Peyer's patch (tissue), 4 donors: ENCODE data around the gene DQX1. TPM values are rescaled to one million over a fixed set of nuclear protein-coding genes. Genes with fewer than 3 reads are reported as not detected.
A peak's percentile ranks its signal among the peaks of the same experiment; 100 is the strongest.

Experiments
- DNase-seq, 3 donors: peaks; one replicate each; pipeline ENCODE4 v3.0.0-alpha.2; 2017 to 2019
- H3K27ac ChIP-seq, 4 donors: fragments of 200-600 bp; sonication (generic); one replicate each; pipeline ENCODE4 v1.5.1; 2016 to 2019
- H3K27me3 ChIP-seq, 2 donors: fragments of 200-600 bp; sonication (generic); one replicate each; pipeline ENCODE4 v1.5.1; 2019
- H3K36me3 ChIP-seq, 3 donors: fragments of 200-600 bp; sonication (generic); one replicate each; pipeline ENCODE4 v1.5.1; 2016 to 2019
- H3K4me1 ChIP-seq, 4 donors: fragments of 200-600 bp; sonication (generic); one replicate each; pipeline ENCODE4 v1.5.1; 2016 to 2019
- H3K4me3 ChIP-seq, 4 donors: fragments of 200-600 bp; sonication (generic); 1 replicate in 3 of 4; 2 replicates in 1 of 4; pipeline ENCODE4 v1.5.1; 2016 to 2019; ENCODE audit warnings: mild to moderate bottlenecking in 1 of 4
- H3K9me3 ChIP-seq, 4 donors: fragments of 200-600 bp; sonication (generic); one replicate each; pipeline ENCODE4 v1.5.1; 2016 to 2019; ENCODE audit warnings: mild to moderate bottlenecking in 1 of 4
- CTCF ChIP-seq, 6 experiments: fragments of 450-650 bp in 4 of 6; fragments of 200-600 bp in 2 of 6; sonication (generic) in 1 of 6; IDR thresholded peaks; one replicate each; pipeline ENCODE4 v1.5.1; 2017 to 2019; ENCODE audit warnings: antibody characterized with exemption in 6 of 6, mild to moderate bottlenecking in 3 of 6, moderate library complexity in 1 of 6
- POLR2A ChIP-seq, 2 donors: fragments of 450-650 bp; IDR thresholded peaks; one replicate each; pipeline ENCODE4 v1.5.1; 2017; ENCODE audit warnings: antibody characterized with exemption in 2 of 2, mild to moderate bottlenecking in 2 of 2, moderate library complexity in 2 of 2
- total RNA-seq, 4 donors: library from RNA; depleted of rRNA; stranded (reverse); fragments of >200 nt; gene quantifications; one replicate each; pipeline ENCODE4 v1.1.0, GENCODE V29; 2016

DQX1 gene
- total RNA-seq, 4 donors from 2014 or later = 14.0 to 116 (median 75.3) TPM

- peak overlapping the region; percentile 37 to 85 (median 54) for H3K4me3 ChIP-seq
- peak overlapping the region; percentile 67 to 94 (median 91) for H3K27ac ChIP-seq
- peaks cover 0 to 13% (median 0%) of the 10 kb centered on the region in 3 donors for H3K36me3 ChIP-seq
- no peaks in the 10 kb centered on the region for H3K9me3 ChIP-seq
- no peaks in the 10 kb centered on the region for H3K27me3 ChIP-seq
- peaks cover 3 to 79% (median 29%) of the 10 kb centered on the region in 4 donors for H3K4me1 ChIP-seq
- TF ChIP-seq CTCF (IDR thresholded peaks at IDR 0.05) (no peak), POLR2A (IDR thresholded peaks at IDR 0.05) (peak; percentile 66 to 69)
- peak in 2 of 3 donors; percentile 83 to 85 for DNase-seq
Measured at GRCh38 chr2:74502147-74502719, 23.8 kb downstream of the DQX1 start.

- Histone ChIP-seq H3K36me3 (peaks cover 0 to 13% (median 0%) of the 10 kb centered on the region in 3 donors), H3K27me3 (no peaks in the 10 kb centered on the region), H3K4me1 (peaks cover 3 to 74% (median 27%) of the 10 kb centered on the region in 4 donors), H3K27ac (no peak overlapping the region), H3K4me3 (peak overlapping the region in 3 of 4 donors; percentile 37 to 85 (median 60)), H3K9me3 (no peaks in the 10 kb centered on the region)
- DNase-seq = no peak
- no peak for TF ChIP-seq CTCF (IDR thresholded peaks at IDR 0.05)
- TF ChIP-seq POLR2A (IDR thresholded peaks at IDR 0.05) = no peak
Measured at GRCh38 chr2:74501335-74502071, 24.5 kb downstream of the DQX1 start.

DNA sequence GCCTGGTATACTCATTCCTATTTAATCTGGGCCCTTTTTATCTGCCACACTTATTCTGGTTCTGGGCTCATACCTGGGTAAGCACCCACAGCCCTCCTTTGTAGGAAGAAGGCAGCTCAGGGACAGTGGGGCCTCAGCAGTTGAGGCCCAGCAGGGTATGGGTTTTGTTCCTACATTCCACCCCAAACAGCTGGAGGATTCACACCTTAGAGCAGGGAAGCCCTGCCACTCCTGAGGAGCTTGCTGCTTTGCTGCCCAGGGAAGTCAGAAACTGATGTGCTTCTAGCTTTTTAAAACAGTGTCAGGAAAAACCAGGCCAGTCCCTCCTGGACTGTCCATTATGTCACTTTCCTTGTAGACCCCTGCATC is 25.5 kb downstream of the DQX1 start:
- no peaks in the 10 kb centered on the region for H3K27me3 ChIP-seq
- H3K36me3 ChIP-seq = peaks cover 0 to 8% (median 0%) of the 10 kb centered on the region in 3 donors
- no peak overlapping the region for H3K27ac ChIP-seq
- peaks cover 3 to 64% (median 26%) of the 10 kb centered on the region in 4 donors for H3K4me1 ChIP-seq
- no peak for DNase-seq
- no peaks in the 10 kb centered on the region for H3K9me3 ChIP-seq
- no peak overlapping the region for H3K4me3 ChIP-seq
- TF ChIP-seq CTCF (IDR thresholded peaks at IDR 0.05) (no peak), POLR2A (IDR thresholded peaks at IDR 0.05) (no peak)

DNA sequence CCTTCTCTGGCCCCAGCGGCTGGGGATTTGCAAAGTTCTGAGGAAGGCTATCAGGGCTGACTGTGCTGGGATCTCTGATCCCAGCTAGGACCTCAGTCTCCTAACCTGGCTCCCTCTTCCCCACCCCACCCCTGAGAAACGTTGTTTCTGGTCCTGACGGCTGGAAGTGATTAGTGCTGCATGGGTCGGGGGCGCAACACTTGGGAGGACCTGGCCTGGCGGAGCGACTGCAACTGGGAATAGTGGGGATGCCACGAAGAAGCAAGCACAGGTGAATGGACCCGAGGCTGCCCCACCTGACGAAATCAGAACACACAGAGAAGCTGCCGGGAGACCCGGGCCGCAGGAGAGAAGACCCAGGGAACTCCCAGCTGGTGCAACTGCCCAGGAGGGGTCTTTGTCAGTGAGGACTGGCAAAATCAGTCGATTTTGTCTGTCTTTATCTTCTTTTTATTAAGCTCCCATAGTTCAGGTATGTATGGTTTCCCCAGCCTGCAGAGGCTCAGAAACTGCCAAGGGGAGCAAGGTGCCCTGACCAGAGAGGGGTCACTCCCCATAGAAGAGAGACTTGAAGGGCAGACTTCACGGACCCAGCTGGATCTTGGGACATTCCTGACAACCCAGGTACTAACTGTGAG is 26.0 kb downstream of the DQX1 start:
- Histone ChIP-seq H3K36me3 (peaks cover 0 to 3% (median 0%) of the 10 kb centered on the region in 3 donors), H3K27me3 (no peaks in the 10 kb centered on the region), H3K4me3 (peak overlapping the region in 2 of 4 donors; percentile 50 to 53), H3K27ac (no peak overlapping the region), H3K9me3 (no peaks in the 10 kb centered on the region), H3K4me1 (peaks cover 3 to 59% (median 26%) of the 10 kb centered on the region in 4 donors)
- TF ChIP-seq POLR2A (IDR thresholded peaks at IDR 0.05) (no peak), CTCF (IDR thresholded peaks at IDR 0.05) (no peak)
- DNase-seq = no peak

GRCh38 chr2:74499267-74499939 is 26.6 kb downstream of the DQX1 start, which contains the start of gene LBX2:
Gene LBX2 (minus strand): TSS chr2:74499603. CDS start chr2:74499537, 66 bp downstream.
- peak in 1 of 3 donors; percentile 63 for DNase-seq
- Histone ChIP-seq H3K9me3 (no peaks in the 10 kb centered on the region), H3K27ac (peak within 1 kb of the TSS in 3 of 4 donors; percentile 16 to 49 (median 29)), H3K27me3 (no peaks in the 10 kb centered on the region), H3K4me1 (peaks cover 3 to 53% (median 26%) of the 10 kb centered on the region in 4 donors), H3K36me3 (peaks cover 0 to 1% (median 0%) of the 10 kb centered on the region in 3 donors), H3K4me3 (peak within 1 kb of the TSS; percentile 30 to 60 (median 52))
- TF ChIP-seq CTCF (IDR thresholded peaks at IDR 0.05) (no peak), POLR2A (IDR thresholded peaks at IDR 0.05) (peak in 1 of 2 donors; percentile 18)
